C4-2B (cell line): ENCODE data around the gene TMCO6.

ENCODE experiments used
- H3K27ac ChIP-seq: fragments of 450-650 bp; 2 replicates; pipeline ENCODE4 v1.5.1; 2017
- ZFX ChIP-seq: fragments of 450-650 bp; IDR thresholded peaks from 2 replicates; pipeline ENCODE4 v1.6.1; 2017
- TF ChIP-seq, protein P1 (sequence below): fragments of 450-650 bp; conservative IDR thresholded peaks from 2 replicates; pipeline ENCODE4 v1.5.1; 2017; ENCODE audit warnings: mild to moderate bottlenecking

TMCO6 gene

DNA sequence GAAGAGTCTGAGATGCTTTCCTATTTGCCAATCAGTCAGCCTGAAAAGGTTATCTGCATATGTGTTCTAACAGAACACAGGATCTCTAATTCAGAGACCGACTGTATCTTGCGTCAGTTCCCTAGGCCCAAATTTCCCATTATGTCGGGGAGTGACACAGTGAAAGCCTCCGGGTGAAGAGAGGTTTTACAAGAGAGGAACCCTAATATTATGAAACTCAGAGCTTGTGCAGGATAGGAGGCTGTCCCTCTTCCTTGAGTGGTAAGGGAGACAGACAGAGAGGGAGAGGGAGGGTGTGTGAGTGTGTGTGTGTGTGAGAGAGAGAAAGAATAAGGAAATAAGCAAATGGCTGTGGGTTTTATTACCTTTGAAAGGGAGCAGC, 8.2 kb upstream of the TMCO6 start:
- no peak for TF ChIP-seq ZFX
- TF ChIP-seq, protein P1, sequence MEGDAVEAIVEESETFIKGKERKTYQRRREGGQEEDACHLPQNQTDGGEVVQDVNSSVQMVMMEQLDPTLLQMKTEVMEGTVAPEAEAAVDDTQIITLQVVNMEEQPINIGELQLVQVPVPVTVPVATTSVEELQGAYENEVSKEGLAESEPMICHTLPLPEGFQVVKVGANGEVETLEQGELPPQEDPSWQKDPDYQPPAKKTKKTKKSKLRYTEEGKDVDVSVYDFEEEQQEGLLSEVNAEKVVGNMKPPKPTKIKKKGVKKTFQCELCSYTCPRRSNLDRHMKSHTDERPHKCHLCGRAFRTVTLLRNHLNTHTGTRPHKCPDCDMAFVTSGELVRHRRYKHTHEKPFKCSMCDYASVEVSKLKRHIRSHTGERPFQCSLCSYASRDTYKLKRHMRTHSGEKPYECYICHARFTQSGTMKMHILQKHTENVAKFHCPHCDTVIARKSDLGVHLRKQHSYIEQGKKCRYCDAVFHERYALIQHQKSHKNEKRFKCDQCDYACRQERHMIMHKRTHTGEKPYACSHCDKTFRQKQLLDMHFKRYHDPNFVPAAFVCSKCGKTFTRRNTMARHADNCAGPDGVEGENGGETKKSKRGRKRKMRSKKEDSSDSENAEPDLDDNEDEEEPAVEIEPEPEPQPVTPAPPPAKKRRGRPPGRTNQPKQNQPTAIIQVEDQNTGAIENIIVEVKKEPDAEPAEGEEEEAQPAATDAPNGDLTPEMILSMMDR: no peak
- no peak overlapping the region for H3K27ac ChIP-seq

DNA sequence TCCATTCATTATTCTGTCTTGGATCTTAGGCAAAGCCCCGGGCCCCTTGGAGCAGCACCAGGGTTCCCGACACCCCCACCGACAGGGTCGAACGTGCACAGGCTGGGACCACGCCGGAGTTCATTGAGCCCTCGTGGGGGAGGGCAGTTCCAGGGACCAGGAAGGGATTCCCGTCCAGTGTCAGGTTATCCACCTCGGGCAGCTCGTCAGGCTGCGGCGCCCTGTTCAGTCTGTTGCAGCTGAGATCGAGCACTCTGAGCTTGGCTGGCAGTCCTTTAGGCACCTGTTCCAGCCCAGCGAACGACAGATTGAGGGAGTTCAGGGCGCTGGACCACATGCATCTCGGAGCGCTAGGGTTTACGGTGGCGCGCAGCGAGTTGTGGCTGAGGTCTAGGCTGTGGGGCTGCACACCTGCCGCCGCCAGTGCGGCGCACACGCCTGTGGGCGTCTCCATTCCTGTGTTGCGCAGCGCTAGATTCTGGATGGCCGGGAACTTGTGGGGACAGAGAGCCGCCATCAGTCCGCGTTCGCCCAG, 7.4 kb upstream of the TMCO6 start:
- no peak overlapping the region for H3K27ac ChIP-seq
- no peak for TF ChIP-seq ZFX
- TF ChIP-seq, protein P1: no peak

DNA sequence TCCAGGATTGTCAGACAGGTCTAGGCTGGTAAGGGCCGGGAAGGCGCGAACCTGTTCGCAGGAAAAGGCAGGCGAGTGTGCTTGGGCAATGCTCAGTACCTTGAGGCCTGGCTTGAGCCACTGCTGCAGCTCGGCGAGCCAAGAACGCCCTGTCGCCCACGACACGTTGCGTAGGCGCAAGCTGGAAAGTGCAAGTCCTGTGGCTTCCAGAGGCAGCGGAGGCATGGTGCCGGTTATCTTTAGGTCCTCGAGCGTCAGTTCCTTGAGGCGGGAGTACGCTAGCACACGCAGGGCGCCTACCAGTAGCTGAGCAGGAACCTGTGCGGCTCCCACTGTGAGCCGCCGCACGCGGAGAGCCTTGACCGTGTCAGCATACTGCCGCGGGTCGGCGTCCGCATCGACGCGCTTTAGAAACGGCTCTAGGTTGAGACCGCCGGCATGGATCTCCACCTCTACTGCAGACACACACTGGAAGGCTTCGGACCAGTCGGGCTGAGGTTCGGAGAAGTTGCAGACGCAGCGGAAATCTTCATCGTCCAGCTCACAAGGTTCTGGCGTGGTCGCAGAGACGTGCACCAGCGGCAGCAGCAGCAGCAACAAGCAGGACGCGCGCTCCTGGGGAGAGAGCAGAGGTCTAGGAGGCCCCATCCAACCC, 6.8 kb upstream of the TMCO6 start:
- no peak for TF ChIP-seq ZFX
- TF ChIP-seq, protein P1: no peak
- H3K27ac ChIP-seq: no peak overlapping the region

DNA sequence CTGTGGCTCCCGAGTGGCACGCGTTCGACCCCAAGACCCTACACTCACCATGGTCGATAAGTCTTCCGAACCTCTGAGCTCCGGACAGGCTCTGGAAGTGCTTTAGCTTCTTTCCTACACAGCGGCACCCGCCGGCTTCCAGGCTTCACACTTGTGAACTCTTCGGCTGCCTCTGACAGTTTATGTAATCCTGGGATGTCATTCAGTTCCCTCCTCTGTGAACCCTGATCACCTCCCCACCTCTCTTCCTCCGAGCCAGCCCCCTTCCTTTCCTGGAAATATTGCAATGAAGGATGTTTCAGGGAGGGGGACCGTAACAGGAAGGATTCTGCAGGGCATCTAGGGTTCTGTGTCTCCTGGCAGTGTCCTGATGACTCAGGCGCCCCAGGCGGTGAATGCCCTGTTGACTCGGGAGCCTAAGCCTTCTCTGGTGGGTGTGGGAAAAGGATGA, 6.2 kb upstream of the TMCO6 start, which contains the start of gene CD14:
TSS of gene CD14 (minus strand) at position 155 of the 451 bp plus-strand sequence. CDS start at position 51, 104 bp downstream.
- no peak within 1 kb of the TSS for H3K27ac ChIP-seq
- no peak for TF ChIP-seq ZFX
- TF ChIP-seq, protein P1: no peak

DNA sequence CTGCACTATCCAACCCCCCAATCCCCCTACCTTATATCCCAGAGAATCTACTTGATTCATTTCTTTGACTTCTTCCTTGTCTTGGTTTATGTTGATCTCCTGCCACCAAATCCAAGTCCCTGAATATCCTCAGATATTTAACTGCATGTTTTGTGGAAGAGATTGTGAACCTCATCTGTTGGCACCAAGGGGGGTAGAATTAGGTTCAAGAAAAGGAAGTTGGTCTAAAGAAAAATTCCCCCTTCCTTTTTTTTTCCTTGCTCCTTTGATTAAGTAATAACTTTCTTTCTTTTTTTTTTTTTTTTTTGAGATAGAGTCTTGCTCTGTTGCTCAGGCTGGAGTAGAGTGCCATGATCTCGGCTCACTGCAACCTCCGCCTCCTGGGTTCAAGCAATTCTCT, 5.8 kb upstream of the TMCO6 start:
- TF ChIP-seq, protein P1: no peak
- no peak for TF ChIP-seq ZFX
- H3K27ac ChIP-seq: no peak overlapping the region

DNA sequence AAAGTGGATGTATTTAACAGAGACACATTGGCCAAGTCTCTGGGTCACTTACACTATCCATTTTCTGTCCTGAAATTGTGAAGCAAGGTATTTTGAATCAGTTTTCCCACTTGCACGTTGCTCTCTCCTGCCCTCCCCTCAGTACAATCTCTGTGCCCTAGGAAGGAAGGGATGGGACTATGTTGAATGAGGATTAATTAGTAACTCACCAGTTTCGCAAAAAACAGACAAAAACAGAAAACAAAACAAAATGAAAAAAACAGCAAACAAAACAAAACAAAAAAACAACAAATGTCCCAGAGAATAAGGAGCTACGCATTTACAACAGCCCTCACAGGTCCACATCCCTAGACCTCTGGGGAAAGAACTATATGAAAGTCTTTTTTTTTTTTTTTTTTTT, 5.1 kb upstream of the TMCO6 start:
- no peak for TF ChIP-seq ZFX
- TF ChIP-seq, protein P1: no peak
- no peak overlapping the region for H3K27ac ChIP-seq
